ENCODE data around the gene KRTAP10-6.
"Not testable (repeated sequence)": the region's sequence is repeated elsewhere in the genome, so short reads cannot be mapped to it uniquely, and the experiment has no call there.

The KRTAP10-6 gene, protein sequence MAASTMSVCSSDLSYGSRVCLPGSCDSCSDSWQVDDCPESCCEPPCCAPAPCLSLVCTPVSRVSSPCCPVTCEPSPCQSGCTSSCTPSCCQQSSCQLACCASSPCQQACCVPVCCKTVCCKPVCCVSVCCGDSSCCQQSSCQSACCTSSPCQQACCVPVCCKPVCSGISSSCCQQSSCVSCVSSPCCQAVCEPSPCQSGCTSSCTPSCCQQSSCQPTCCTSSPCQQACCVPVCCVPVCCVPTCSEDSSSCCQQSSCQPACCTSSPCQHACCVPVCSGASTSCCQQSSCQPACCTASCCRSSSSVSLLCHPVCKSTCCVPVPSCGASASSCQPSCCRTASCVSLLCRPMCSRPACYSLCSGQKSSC

DNA sequence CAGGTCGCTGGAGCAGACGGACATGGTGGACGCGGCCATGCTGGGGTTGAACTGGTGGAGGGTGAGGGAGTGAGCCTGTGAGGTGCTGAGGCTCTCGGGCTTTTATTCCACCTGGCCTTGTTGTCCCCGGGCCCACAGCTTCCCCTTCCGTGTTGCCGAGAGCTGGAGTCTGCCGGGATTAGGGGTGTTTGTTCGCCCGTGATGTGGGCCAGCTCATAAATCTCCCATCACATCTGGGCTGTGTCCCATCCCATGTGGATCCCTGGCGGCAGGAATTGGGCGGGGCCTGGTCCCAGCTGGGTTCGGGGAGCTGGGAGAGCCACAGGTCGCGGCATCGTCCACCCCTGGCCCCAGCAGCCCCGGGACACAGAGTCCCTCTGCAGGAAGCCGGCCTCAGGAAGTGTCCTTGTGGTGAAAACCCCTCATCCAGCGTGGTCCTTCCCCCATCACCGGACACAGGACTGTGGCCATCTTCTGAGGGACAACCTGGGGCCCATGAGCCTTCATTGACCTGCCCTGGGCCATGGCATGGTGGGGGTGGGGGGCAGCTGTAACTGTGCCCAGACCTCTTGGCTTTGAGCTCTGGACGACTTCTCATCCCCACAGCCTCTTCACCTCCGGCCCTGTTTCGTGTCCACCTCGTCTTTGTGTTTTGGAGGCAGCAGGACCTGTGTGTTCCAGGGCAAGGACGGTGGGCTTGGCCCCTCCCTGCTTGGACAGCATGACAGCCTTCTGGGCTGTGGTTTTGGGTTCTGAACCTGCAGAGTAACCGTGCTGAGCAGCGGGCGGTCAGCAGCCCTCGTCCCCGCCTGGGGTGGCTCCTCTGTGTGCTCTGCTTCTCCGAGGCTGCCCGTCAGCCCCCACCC is at the start of gene KRTAP10-6:
Gene KRTAP10-6, minus strand, starts transcription at position 60 of the 866 bp plus-strand sequence. Its CDS starts 21 bp downstream, at position 39.
- H3K4me3 ChIP-seq (ENCODE audit: low read depth, low read length): no peak within 1 kb of the TSS
- TF ChIP-seq, protein P1, sequence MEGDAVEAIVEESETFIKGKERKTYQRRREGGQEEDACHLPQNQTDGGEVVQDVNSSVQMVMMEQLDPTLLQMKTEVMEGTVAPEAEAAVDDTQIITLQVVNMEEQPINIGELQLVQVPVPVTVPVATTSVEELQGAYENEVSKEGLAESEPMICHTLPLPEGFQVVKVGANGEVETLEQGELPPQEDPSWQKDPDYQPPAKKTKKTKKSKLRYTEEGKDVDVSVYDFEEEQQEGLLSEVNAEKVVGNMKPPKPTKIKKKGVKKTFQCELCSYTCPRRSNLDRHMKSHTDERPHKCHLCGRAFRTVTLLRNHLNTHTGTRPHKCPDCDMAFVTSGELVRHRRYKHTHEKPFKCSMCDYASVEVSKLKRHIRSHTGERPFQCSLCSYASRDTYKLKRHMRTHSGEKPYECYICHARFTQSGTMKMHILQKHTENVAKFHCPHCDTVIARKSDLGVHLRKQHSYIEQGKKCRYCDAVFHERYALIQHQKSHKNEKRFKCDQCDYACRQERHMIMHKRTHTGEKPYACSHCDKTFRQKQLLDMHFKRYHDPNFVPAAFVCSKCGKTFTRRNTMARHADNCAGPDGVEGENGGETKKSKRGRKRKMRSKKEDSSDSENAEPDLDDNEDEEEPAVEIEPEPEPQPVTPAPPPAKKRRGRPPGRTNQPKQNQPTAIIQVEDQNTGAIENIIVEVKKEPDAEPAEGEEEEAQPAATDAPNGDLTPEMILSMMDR (IDR thresholded peaks at IDR 0.05; ENCODE audit: low read depth, low read length, missing control alignments): no peak
- no peak for DNase-seq (ENCODE audit: low read depth)

DNA sequence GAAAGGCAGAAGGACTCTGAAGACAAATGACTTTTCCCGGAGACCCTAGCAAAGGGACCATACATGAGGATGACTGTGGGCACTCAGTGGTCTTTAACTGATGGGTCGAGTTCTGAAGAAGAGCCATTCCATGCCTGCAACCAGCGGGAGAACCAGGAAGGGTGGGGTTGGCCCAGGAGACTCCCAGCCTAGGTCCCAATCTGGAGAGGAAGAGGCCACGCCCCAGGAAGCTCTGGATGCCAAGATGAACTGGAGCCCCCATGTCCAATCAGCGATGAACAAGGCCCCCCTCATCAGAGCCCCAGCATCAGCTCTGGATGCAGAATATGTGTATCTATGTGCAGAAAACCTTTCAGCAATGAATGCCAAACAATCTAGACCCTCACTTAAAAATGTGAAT is 48.5 kb upstream of the KRTAP10-6 start:
- TF ChIP-seq, protein P1 (IDR thresholded peaks at IDR 0.05; ENCODE audit: low read depth, low read length, missing control alignments): no peak
- H3K4me3 ChIP-seq (ENCODE audit: low read depth, low read length): no peak overlapping the region
- DNase-seq (ENCODE audit: low read depth): no peak

DNA sequence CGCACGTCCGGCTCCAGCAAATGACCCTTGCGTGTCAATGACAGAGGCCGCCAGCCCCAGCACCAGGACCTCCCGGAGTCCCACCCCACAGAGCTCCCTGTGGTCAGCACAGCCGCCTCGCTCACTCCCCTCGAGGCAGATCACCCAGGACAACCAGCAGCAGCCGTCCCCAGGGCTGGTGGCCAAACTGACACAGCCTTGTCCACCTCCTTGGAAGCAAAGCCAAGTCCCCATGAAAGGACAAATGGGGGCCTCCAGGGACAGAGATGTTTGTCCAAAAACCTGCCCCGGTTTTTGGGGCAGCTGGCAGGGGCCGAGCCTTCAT is 47.0 kb upstream of the KRTAP10-6 start:
- TF ChIP-seq, protein P1 (IDR thresholded peaks at IDR 0.05; ENCODE audit: low read depth, low read length, missing control alignments): no peak
- H3K4me3 ChIP-seq (ENCODE audit: low read depth, low read length): no peak overlapping the region
- DNase-seq (ENCODE audit: low read depth): no peak

DNA sequence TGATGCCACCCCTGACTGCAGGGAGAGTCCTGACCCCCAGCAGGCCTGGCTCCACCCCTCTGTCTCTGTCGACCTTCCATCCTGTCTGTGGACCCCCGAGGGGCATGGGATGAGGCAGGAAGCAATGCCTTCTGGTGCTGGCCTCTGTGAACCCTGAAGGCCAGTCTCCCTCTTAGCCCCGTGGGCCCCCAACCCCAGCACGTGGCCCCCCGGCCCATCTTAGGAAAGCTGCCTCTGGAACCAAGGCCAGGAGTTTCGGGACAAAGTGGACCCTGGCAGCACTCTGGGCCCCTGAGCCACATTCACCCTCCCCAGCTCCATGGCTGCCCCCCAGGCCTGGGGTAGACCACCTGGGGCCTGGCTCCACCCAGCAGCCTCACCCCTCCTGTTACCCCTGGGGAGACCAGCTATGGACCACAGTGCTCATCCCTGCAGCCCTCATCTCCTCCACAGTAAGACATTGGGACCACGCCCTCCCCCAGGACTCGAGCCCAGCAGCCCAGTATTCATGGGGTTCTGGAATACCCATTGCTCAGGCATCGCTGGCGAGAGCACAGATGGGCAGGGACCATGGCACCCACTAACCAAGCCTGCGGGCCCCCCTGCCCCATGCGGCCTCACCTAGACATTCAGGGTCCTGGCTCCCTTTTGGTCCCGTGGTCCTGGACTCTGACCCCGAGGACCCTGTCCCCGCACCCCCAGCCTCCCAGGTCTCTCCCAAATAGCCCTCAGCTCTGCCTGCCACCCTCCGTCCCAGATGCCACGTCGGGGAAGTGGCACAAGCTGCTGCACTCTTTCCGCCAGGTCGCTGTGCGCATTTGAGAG is 46.4 kb upstream of the KRTAP10-6 start:
- DNase-seq (ENCODE audit: low read depth); H3K4me3 ChIP-seq (ENCODE audit: low read depth, low read length): not testable (repeated sequence)

DNA sequence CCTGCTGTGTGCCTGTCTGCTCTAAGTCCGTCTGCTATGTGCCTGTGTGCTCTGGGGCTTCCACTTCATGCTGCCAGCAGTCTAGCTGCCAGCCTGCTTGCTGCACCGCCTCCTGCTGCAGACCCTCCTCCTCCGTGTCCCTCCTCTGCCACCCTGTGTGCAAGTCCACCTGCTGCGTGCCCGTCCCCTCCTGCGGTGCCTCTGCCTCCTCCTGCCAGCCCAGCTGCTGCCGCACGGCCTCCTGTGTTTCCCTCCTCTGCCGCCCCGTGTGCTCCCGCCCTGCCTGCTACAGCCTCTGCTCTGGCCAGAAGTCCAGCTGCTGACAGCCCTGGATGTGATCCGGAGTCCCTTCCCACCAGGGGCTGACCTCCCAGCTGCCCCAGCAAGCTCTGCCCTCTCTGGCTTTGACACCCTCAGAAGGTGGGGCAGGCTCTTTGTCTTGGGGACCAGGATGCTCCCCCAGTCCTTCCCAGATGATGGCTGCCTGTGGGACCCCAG is 45.6 kb upstream of the KRTAP10-6 start:
- not testable (repeated sequence) for H3K4me3 ChIP-seq (ENCODE audit: low read depth, low read length); DNase-seq (ENCODE audit: low read depth)

DNA sequence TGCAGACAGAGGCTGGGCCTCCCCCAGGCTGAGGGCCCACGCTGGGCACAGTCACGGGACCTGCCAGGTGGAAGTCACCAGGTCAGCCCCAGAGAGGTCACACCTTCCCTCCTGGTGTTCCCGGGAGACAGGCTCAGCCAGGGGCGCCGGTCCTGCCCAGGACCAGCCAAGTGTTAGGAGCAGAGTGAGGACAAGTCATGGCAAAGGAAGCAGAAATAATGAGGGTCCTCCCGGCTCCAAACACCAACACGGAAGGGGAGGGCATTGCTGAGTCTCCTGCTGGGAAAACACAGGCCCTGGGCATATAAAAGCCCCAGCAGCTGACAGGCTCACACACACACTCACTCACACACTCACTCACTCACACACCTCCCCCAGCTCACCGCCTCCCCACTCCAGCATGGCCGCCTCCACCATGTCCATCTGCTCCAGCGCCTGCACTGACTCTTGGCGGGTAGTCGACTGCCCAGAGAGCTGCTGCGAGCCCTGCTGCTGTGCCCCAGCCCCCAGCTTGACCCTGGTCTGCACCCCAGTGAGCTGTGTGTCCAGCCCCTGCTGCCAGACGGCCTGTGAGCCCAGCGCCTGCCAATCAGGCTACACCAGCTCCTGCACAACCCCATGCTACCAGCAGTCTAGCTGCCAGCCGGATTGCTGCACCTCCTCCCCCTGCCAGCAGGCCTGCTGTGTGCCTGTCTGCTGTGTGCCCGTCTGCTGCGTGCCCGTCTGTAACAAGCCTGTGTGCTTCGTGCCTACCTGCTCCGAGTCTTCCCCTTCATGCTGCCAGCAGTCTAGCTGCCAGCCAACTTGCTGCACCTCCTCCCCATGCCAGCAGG is 44.9 kb upstream of the KRTAP10-6 start, which contains the start of gene KRTAP10-10:
Gene KRTAP10-10, plus strand, starts transcription at position 339 of the 833 bp plus-strand sequence. Its CDS starts 62 bp downstream, at position 401.
- no peak for DNase-seq (ENCODE audit: low read depth)
- H3K4me3 ChIP-seq (ENCODE audit: low read depth, low read length): no peak within 1 kb of the TSS
- TF ChIP-seq, protein P1 (IDR thresholded peaks at IDR 0.05; ENCODE audit: low read depth, low read length, missing control alignments): no peak

Measured in GM12864 (cell line).